ENCODE results near the gene GAB4.

GRCh38 chr22:16965083-16965482 is 42.9 kb downstream of the GAB4 start:
- TF ChIP-seq, protein P1, sequence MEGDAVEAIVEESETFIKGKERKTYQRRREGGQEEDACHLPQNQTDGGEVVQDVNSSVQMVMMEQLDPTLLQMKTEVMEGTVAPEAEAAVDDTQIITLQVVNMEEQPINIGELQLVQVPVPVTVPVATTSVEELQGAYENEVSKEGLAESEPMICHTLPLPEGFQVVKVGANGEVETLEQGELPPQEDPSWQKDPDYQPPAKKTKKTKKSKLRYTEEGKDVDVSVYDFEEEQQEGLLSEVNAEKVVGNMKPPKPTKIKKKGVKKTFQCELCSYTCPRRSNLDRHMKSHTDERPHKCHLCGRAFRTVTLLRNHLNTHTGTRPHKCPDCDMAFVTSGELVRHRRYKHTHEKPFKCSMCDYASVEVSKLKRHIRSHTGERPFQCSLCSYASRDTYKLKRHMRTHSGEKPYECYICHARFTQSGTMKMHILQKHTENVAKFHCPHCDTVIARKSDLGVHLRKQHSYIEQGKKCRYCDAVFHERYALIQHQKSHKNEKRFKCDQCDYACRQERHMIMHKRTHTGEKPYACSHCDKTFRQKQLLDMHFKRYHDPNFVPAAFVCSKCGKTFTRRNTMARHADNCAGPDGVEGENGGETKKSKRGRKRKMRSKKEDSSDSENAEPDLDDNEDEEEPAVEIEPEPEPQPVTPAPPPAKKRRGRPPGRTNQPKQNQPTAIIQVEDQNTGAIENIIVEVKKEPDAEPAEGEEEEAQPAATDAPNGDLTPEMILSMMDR (IDR thresholded peaks at IDR 0.05 in 4 of 5, conservative IDR thresholded peaks at IDR 0.05 in 1 of 5): no peak
- no peak for TF ChIP-seq POLR2A (IDR thresholded peaks at IDR 0.05)
